HG03378 (cell line): ENCODE data around the gene QRICH1.

Experiments used
- ATAC-seq: cut with Tn5 transposase; IDR thresholded peaks from one replicate; pipeline ENCODE4 v1.9.1; 2021; ENCODE audit warnings: mild to moderate bottlenecking, moderate library complexity; ENCODE audit not compliant: unreplicated experiment

QRICH1 gene, protein sequence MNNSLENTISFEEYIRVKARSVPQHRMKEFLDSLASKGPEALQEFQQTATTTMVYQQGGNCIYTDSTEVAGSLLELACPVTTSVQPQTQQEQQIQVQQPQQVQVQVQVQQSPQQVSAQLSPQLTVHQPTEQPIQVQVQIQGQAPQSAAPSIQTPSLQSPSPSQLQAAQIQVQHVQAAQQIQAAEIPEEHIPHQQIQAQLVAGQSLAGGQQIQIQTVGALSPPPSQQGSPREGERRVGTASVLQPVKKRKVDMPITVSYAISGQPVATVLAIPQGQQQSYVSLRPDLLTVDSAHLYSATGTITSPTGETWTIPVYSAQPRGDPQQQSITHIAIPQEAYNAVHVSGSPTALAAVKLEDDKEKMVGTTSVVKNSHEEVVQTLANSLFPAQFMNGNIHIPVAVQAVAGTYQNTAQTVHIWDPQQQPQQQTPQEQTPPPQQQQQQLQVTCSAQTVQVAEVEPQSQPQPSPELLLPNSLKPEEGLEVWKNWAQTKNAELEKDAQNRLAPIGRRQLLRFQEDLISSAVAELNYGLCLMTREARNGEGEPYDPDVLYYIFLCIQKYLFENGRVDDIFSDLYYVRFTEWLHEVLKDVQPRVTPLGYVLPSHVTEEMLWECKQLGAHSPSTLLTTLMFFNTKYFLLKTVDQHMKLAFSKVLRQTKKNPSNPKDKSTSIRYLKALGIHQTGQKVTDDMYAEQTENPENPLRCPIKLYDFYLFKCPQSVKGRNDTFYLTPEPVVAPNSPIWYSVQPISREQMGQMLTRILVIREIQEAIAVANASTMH

DNA sequence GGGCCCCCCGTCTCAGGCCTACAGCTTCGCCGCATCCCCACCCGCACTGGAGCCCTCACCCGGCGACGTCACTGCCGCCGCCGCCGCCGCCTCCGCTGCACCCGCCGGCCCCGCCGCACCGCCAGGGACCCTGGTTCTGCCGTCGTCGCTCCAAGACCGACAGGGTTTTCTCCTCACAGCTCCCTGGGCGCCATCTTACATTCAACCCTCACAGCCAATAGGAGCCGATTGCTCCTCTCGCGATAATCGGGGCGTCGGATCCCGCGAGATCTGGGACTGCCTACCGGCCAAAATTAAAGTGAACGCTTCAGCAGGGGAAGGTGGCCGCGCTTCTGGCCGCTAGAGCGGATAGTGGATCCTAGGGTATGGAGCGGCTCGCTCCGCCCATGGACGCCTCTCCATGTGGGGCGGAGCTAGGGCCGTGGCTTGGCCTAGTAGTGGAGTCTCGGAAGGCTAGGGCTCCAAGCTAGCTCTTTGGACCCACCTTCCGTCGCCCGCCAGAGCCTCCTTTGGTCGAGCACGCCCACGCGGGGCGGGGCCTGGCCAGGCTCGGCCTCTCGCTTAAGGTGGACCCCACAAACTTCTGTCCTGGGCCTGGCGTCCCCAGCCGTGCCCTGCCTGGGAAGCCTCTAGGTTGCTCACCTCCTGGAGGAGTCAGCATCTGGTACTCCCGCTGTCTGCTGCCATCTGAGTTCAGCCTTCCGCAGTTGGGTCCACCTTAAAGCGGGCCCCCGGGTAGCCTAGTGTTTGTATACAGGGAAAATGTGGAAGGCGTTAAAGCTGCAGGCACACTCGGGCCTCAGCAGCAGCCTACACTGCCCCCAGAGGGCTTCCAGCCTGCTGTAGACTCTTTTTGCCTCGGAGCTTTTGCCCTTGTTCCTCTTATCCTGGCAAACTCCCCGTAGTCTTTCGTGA is at the start of gene QRICH1:
TSS of gene QRICH1 (minus strand) at position 219 of the 915 bp plus-strand sequence. CDS start 17,054 bp downstream, outside the sequence.
- peak; percentile 76 for ATAC-seq

DNA sequence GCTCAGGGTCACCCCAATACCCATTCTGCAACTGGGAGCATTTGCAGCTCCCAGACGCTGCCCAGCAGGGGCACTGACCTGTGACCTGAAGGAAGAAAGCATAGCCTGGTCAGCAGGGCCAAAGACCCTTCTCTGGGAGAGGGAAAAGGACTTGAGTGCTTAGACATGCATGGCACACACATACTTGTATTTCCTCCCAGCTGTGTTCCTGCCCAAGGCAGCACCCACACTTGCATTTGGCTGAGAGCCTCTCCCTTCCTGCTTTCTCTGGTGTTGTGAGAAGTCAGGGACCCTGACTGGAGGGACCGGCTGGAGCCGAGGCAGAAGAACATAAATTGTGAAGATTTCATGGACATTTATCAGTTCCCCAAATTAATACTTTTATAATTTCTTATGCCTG is 46.2 kb upstream of the QRICH1 start:
- no peak for ATAC-seq

DNA sequence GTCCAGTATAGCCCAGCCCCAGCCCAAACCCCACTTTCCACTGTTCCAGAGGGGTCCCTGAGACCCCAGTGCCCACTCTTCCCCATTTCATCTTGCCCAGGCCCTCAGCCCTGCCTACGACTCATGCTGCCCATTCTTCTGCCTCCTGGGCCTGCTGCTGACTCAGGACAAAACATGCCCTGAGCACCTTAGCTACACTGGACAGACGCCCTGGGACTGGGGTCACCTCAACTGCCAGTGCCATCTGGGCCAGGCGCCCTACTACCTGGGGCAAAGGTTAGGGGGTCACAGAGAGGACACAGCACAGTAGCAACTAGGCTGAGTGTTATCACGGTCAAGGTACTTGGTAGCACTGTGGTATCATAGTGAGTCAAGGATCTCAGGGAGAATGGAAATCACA is 41.6 kb upstream of the QRICH1 start:
- no peak for ATAC-seq

DNA sequence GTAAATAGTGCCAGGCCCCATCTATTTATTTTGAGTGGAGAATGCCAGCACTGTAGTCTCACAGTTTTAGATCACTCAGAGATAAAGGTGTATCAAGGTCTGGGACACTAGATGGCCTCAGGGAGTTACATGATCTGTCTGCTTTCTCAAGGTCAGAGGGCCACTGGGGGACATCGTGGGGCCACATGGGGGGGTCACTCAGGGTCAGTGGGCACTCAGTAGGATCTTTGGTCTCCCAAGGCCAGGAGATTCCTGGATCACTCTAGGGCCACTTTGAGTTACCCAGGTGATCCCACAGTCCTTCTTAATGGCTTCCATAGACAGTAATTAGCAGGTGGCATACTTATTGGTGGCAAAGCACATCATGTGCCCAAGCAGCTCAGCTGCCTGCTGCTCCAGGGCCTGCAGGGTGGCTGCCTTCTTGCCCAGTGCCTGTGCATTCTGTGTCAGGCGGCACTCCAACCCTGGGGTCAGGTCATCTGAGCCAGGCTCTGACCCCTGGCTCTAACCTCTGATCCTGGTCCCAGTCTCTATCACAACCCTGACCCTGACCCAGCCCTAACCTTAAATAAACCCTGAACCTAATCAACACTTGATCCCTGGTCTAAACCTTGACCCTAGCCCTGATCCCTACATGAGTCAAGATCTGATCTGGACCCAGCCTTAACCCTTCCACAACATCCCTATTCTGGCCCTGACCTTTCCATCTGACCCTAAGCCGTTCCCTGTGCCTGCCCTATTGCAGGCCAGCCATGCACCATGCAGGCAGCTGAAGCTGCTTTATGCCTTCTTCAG is 40.8 kb upstream of the QRICH1 start:
- no peak for ATAC-seq

DNA sequence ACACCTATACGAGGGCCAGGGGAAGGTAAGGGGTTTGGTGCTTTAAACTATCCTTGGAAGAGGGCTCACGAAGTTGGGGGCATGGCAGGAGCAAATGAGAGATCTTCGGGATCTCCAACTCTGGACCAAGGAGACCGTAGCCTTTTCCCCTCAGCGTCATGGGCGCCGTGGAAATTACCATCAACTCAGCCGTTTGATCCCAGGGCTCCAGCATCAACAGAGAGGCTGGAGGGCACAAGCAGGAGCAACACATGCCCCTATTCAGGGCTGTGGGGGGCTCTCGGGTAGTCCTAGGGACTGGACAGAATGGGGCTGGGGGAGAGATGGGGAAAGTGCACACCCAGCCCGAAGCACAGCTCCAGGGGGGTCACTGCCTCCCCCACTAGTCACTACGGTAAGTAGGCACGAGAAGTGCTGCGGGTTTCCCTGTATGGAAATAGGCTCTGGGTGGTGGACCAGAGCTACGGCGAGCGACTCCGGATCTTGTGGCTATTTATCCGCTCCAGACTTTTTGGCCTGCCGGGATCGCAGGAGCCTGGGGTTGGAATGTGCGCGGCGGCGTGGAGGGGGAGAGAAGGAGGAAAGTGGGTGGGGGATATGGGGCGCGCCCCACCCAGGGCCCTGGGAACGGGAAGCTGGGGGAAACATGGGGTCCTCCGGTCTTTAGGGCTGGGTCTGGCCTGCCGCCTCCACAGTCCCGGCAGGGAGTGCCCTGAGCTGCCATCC is 39.5 kb upstream of the QRICH1 start:
- no peak for ATAC-seq

DNA sequence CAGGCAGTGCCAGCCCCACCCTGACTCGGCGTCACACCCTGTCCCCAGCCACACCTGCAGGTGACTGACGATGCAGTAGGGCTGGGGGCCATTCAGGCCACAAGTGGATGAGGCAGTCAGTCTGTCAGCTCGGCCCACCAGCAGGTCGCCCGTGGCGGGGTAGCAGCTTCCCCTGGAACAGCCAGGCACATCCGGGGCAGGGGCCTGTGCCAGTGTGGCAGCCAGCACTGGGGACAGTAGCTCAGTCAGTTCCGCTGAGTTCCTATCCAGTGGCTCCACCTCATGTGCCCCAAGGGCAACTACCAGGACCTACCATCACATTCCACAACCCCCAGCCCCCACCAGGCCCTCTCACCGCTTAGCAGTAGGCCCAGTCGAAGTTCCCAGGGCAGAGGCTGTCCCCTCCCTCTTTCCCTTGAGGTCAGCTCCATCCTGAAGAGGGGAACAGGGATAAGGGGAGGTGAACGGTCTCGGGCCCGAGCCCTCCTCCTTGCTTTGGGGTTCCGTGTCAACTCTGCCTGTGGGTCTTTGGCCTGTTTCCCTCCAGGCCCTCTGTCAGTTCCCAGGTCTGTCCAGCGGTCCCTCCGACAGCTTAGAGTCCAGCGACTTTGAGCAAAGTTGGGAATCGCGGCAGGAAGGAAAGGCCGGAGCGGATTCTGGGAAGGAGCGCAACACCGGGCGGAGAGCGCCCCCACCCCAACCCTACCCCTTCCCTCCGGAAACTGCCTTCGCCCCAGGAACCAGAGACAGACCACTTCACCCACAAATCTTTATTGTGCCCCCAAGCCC is 38.8 kb upstream of the QRICH1 start, which contains the start of gene LAMB2:
TSS of gene LAMB2 (minus strand) at position 614 of the 789 bp plus-strand sequence. CDS start at position 431, 183 bp downstream.
- no peak for ATAC-seq

DNA sequence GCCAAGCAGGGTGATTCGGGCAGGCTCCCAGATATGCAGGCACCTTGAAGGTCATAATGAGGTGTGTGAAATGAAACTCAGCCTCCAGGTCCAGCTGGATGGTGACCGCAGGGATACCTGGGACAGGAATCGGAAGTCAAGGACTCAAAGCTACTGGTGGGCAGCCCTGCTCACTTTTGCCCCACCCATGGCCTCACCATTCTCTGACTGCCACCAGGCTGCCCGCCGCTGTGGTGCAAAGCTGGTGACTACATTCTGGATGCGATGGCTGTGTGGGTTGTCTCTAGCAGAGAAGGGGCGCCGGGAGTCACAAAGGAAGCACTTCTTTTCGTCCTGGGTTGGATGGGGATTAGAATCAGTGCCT is 38.2 kb upstream of the QRICH1 start:
- ATAC-seq: no peak

DNA sequence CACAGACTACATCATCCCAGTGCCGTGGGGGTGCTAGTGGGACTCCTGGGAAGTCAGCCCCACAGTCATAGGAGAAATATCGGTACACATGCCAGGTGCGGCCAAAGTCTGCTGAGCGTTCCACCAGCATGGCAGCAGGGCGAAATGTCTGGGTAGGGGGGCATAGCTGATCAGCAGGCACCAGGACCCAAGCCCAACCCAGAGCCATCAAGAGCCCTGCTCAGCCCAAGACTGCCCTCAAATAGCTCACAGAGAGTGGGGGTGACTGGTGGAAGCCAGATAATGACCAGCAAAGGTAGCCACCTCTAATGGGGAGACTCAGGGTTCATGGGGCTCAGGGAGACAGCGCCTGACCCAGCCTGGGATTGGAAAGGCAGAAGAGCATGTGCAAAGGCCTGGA is 37.7 kb upstream of the QRICH1 start:
- no peak for ATAC-seq

DNA sequence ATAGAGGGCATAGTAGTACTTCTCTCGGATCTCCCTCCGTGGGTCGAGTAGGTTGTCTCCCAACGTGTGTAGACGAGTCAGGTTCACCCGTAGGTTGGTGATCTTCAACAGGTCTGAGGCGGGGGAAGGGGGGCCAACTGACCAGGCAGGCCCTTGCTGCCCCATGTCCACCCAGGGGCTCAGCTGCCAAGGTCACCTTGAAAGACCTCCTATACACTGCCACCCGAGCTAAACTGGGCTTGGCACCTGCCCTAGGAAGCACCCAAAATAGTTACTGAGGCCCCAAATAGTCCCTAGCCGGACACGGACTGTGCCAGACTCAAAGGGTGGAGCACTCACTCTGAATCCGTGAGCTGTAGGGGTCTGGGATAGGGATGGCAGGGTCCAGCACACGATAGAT is 37.2 kb upstream of the QRICH1 start:
- ATAC-seq: no peak

DNA sequence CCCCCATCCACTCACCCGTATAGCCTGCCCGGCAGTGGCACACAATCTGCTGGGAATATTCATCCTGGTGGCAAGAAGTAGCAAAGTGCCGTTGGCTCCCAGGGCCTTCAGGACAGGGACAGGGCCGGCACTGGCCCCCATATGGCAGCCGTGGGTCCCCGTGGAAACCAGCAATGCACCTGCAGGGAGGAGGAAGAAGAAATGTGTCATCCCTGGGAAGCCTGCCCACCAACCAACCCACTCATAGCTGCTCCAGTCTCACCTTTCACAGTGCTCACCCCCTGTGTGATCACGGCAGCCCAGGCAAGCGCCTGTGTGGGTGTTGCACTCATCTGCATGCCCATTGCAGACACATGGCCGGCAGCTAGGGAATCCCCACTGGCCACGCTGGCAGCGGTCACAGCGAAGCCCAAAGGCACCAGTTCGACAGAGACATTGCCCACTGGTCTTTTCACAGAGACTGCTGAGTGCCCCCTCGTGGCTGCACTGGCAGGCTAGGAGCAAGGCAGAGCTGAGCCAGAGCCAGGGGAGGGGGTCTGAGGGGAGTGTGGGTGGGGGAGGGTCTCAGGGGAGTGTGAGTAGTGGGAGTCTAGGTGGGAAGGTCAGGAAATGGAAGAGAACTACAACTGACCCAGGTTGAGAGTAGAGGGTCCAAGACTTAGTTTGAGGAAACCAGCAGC is 31.3 kb upstream of the QRICH1 start:
- ATAC-seq: no peak

DNA sequence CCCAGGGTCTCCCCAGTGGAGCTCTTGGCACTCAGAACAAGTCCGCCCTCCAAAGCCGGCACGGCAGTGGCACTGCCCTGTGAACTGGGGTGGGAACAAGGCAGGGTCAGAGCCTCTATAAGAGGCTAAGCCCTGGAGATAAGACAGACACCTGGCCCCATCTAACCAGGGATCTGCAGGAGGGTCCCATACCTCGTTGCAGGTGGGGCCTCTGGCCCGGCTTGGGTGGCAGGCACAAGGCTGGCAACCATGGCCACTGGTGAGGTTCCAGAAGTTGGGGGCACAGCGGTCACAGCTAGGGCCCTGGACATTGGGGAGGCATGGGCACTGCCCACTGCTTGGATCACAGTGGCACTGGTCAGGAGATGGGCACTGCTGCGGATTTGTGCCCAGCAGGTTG is 30.3 kb upstream of the QRICH1 start:
- ATAC-seq: no peak

DNA sequence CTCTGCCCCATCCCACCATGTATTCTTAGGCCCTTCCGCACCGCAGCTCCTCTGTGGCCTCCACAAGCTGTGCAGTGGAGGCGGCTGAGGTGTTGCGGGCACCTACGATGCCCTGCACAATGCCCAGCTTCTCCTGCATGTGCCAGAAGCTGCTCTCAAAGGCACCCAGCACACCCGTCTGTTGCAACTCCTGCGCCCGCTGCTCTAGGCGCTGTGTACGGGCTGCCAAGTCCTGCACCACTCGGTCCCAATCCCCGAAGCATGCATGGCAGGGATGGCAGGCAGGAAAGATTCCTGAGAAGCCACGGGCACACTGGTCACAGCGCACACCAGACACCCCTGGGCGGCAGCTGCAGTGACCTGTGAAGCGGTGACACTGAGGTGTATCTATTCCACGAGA is 29.8 kb upstream of the QRICH1 start:
- ATAC-seq: no peak

DNA sequence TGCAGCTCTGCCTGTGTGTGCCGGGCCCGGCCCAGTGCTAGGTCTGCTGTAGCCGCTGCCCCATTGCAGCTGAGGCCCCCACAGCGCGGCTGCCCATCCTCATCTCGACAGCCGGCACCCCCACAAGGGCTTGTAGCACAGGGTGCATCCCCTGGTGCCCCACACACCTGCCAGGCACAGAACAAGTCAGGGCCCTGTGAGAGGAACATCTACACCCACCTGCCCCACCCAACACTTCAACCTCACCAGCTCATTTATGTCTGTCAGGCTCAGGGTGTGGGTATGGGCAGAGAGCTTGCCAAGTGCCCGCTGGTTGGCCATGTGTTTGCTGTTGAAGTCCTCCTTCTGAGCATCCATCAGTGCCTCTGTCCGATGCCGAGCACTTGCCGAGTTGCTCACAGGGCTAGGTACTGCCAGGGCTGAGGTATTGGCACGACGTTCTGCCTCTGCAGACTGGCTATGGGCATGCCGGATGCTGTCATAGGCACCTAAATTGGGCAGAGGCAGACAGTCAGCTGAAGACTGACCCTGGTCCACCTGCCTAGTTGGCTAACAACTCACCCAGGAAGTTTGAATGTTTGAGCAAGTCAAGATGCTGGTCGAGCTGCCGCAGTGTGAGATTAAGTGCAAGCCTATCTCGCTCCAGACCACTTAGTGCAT is 29.1 kb upstream of the QRICH1 start:
- no peak for ATAC-seq

DNA sequence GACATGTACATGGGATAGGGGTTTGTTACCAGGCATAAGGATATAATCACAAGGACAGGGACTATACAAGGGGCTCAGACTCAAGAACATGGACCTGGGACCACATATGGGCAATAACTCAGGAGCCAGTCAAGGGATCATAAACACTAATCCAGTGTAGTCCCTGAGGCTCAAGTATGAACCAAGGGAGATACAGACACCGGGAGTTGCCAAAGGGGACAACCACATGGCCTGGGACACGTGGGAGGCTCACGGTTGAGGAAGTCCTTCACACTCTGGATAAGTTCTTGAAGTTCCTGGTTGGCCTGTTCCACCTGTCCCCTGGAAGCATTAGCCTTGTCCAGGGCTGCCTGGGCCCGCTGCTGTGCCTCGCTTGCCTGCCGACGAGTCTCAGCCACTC is 28.6 kb upstream of the QRICH1 start:
- ATAC-seq: no peak

DNA sequence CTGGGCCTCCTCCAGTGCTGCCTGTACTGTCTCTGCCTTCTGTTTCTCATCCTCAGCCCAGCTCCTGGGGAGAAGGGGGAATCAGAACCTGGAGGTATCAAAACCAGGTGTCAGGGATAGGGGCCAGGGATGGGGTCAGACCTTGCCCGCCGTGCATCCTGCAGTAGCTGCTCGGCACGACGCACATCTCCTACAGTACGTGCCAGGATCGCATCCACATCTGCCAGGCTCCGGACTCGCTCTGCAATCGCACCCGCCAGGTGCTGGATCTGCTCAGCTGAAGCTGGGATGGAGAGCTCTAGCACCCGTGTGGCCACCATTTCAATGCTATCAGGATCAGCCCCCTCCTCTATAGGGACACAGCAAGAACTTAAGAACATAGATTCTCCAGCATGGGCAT is 28.2 kb upstream of the QRICH1 start:
- ATAC-seq: no peak

DNA sequence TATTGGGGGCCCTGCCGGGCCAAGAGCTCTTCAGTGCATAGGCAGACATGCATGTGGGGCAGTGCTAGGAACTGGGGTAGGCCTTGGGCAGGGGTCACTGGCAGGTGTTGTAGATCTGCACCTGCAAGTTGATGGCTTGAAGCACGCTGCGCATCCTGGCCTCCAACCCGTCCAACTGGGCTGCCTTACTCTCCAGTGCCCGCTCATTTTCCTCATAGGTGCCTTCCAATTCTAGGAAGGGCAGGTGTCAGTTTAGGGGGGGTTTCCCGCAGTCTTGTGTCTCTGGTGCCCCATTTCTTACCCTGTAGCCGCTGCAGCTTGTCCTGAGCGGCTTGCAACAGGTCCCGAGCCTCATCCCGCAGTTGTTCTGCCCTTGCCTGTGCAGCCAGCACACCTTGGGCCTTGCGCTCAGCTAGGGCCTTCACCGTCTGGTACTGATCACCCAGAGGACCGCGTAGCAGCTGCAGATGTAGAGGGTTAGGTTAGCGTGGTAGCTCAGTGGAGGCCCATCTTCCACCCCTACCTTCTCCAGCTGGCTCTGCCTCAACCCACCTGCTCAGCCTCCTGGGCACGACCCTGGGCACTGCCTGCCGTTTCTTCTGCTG is 27.4 kb upstream of the QRICH1 start:
- no peak for ATAC-seq

DNA sequence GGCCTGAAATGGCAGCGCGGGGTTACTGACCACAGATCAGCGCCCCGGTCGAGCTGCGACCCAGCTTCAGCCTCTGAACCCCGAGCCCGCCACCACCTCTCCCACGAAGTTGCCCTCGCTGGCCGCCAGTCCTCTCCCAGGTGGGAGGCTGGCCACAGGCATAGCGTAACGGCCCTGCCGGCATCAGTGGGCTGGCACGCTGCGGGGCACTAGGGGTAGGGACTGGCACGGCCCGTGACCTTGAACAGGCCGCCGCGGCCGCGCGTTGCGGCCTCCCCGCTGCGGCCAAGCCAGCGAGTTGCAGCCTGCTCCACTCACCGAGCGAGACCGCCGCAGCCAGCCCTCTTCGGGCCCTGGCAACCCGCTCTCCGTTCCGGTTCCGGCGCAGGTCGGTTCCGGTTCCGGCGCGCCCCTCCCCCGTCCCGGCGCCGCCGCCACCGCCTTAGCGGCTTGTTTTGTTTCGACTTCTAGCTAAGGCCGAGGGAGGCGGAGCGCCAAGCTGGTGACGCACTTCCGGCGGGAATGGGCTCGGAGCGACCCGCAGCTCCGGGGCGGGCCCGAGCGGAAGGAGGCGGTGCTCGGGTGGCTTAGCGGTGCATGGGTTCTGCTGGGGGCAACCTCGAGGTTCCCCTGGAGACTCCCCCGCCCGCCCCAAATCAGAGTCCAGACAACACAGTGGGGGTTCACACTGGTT is 26.7 kb upstream of the QRICH1 start, which contains the start of gene USP19:
TSS of gene USP19 (minus strand) at position 386 of the 694 bp plus-strand sequence. CDS start 1,678 bp downstream, outside the sequence.
- ATAC-seq: peak; percentile 63
